Cardiac atrium fibroblast (primary cell): ENCODE measurements around the gene ADAMTS15. TPM values are rescaled to one million over a fixed set of nuclear protein-coding genes. Genes with fewer than 3 reads are reported as not detected.

Experiments used
- total RNA-seq: library from RNA; depleted of rRNA; stranded (reverse); fragments of >200 nt; gene quantifications from 2 replicates; pipeline ENCODE4 v1.2.3, GENCODE V29; 2015

Gene ADAMTS15
- total RNA-seq, result 44.9 and 45.9 TPM in 2 replicates

GRCh38 chr11:130448416-130449309, at the start of gene ADAMTS15:
Gene ADAMTS15, plus strand, starts transcription at chr11:130448645. Its CDS starts 329 bp downstream, at chr11:130448974.

GRCh38 chr11:130428316-130429119, 19.9 kb upstream of the ADAMTS15 start, which contains the start of gene ADAMTS8:
Gene ADAMTS8, minus strand, starts transcription at chr11:130428609. Its CDS starts 323 bp downstream, at chr11:130428286.

Other genes starting within 250 kb of the ADAMTS15 start
- gene ZBTB44, start 133.7 kb upstream of the ADAMTS15 start, total RNA-seq, result 16.7 and 21.5 TPM in 2 replicates
- not detected in 2 replicates for gene ADAMTS8, start 20.0 kb upstream of the ADAMTS15 start, total RNA-seq